Measurements from ENCODE around the gene HIBCH. TPM values are rescaled to one million over a fixed set of nuclear protein-coding genes. Genes with fewer than 3 reads are reported as not detected.
A peak's percentile ranks its signal among the peaks of the same experiment; 100 is the strongest.

HIBCH gene
- total and polyA plus RNA-seq, 9 of the 15 experiments (the other 6 are each of a cell fraction or from before 2014, with no cell fraction given): 17.0 to 65.4 (median 28.3) TPM

GRCh38 chr2:190354003-190354690 is 34.5 kb upstream of the HIBCH start (continued):
- TF ChIP-seq ZBTB2 (IDR thresholded peaks at IDR 0.05): 0 out of 2 replicates have a peak, but pooled peaks have one; percentile 35
- no peak for TF ChIP-seq ZNF395 (CRISPR knock-in tag; IDR thresholded peaks at IDR 0.05)
- TF ChIP-seq EGR1 (conservative IDR thresholded peaks at IDR 0.05): peak; percentile 80
- peak; percentile 88 for TF ChIP-seq EP300 (IDR thresholded peaks at IDR 0.05; ENCODE audit: low read length)
- TF ChIP-seq KDM4B (IDR thresholded peaks at IDR 0.05; ENCODE audit: borderline replicate concordance in 2 of 2, low read depth in 1 of 2): no peak
- peak; percentile 82 for TF ChIP-seq SMAD4 (CRISPR knock-in tag; conservative IDR thresholded peaks at IDR 0.05)
- peak; percentile 66; the same call in 1 of the 2 replicates for TF ChIP-seq SOX6 (IDR thresholded peaks at IDR 0.05)
- 0 out of 2 replicates have a peak, but pooled peaks have one; percentile 36 for TF ChIP-seq NFRKB (IDR thresholded peaks at IDR 0.05; ENCODE audit: low read depth)
- TF ChIP-seq CBFA2T3 (IDR thresholded peaks at IDR 0.05): peak; percentile 77
- no peak for TF ChIP-seq HDAC3 (IDR thresholded peaks at IDR 0.05; ENCODE audit: borderline replicate concordance, partially characterized antibody)
- peak; percentile 72 for TF ChIP-seq CREM (IDR thresholded peaks at IDR 0.05; ENCODE audit: low read depth)
- TF ChIP-seq ZNF24 (IDR thresholded peaks at IDR 0.05): no peak
- TF ChIP-seq ARID1B (IDR thresholded peaks at IDR 0.05): peak; percentile 76
- TF ChIP-seq DPF2 (IDR thresholded peaks at IDR 0.05): peak; percentile 67
- 0 out of 2 replicates have a peak, but pooled peaks have one; percentile 21 for TF ChIP-seq TCF3 (CRISPR knock-in tag; IDR thresholded peaks at IDR 0.05)
- TF ChIP-seq EP400 (IDR thresholded peaks at IDR 0.05): peak; percentile 22; the same call in 1 of the 2 replicates
- peak; percentile 32; the same call in 1 of the 2 replicates for TF ChIP-seq TAL1 (IDR thresholded peaks at IDR 0.05)
- TF ChIP-seq HMBOX1 (IDR thresholded peaks at IDR 0.05): peak; percentile 42; the same call in 1 of the 2 replicates
- 0 out of 2 replicates have a peak, but pooled peaks have one; percentile 21 for TF ChIP-seq GATAD2B (IDR thresholded peaks at IDR 0.05; ENCODE audit: borderline replicate concordance)
- 0 out of 2 replicates have a peak, but pooled peaks have one; percentile 29 for TF ChIP-seq L3MBTL2 (IDR thresholded peaks at IDR 0.05)
- peak; percentile 82 for TF ChIP-seq JUND (IDR thresholded peaks at IDR 0.05; ENCODE audit: borderline replicate concordance, low read depth, low read length)
- peak; percentile 71; the same call in 1 of the 3 replicates for TF ChIP-seq JUND (tag; IDR thresholded peaks at IDR 0.05; ENCODE audit: borderline replicate concordance, low read depth, low read length)
- peak; percentile 65 for TF ChIP-seq TEAD4 (IDR thresholded peaks at IDR 0.05; ENCODE audit: low read length)
- no peak for TF ChIP-seq TEAD4 (CRISPR knock-in tag; IDR thresholded peaks at IDR 0.05; ENCODE audit: borderline replicate concordance)

Data from K562 (cell line).